NCI-H524 (cell line): ENCODE results near the gene BCL3.
"Not testable (repeated sequence)": the region's sequence is repeated elsewhere in the genome, so short reads cannot be mapped to it uniquely, and the experiment has no call there.

Experiments used
- DNase-seq, 2 experiments: peaks; one replicate each; lab custom pipeline; 2025; lab: John Stamatoyannopoulos, UW

BCL3 gene

GRCh38 chr19:44759083-44759804 lies 10.7 kb downstream of the BCL3 start:
- no peak for DNase-seq

GRCh38 chr19:44762038-44762437 lies 13.5 kb downstream of the BCL3 start:
- DNase-seq, result no peak

GRCh38 chr19:44765033-44765948 lies 16.8 kb downstream of the BCL3 start:
- no peak for DNase-seq

GRCh38 chr19:44765949-44766335 lies 17.4 kb downstream of the BCL3 start:
- DNase-seq, result no peak

GRCh38 chr19:44767295-44768180 lies 19.0 kb downstream of the BCL3 start:
- no peak for DNase-seq

- peak; percentile 64 to 86 for DNase-seq
Measured at GRCh38 chr19:44770550-44771257, 22.2 kb downstream of the BCL3 start.

GRCh38 chr19:44772144-44772543 lies 23.6 kb downstream of the BCL3 start:
- DNase-seq, result not testable (repeated sequence)

- DNase-seq, result no peak
Measured at GRCh38 chr19:44772959-44773358, 24.5 kb downstream of the BCL3 start.

- no peak for DNase-seq
Measured at GRCh38 chr19:44775676-44776240, 27.2 kb downstream of the BCL3 start.

- no peak for DNase-seq
Measured at GRCh38 chr19:44776402-44777096, 28.0 kb downstream of the BCL3 start.

- peak in 1 of 2 experiments; percentile 28 for DNase-seq
Measured at GRCh38 chr19:44777715-44778347, 29.3 kb downstream of the BCL3 start, which contains the start of gene CBLC. CBLC (plus strand) TSS chr19:44777890; CDS start chr19:44777932, 42 bp downstream.

- DNase-seq, result no peak
Measured at GRCh38 chr19:44779150-44779549, 30.6 kb downstream of the BCL3 start.

- DNase-seq, result not testable (repeated sequence)
Measured at GRCh38 chr19:44781694-44782093, 33.2 kb downstream of the BCL3 start.

- peak in 1 of 2 experiments; percentile 24 for DNase-seq
Measured at GRCh38 chr19:44782729-44783128, 34.2 kb downstream of the BCL3 start.

- no peak for DNase-seq
Measured at GRCh38 chr19:44783545-44783944, 35.0 kb downstream of the BCL3 start.

GRCh38 chr19:44785271-44785670 lies 36.8 kb downstream of the BCL3 start:
- DNase-seq, result no peak

GRCh38 chr19:44785993-44786392 lies 37.5 kb downstream of the BCL3 start:
- no peak for DNase-seq

- DNase-seq, result no peak
Measured at GRCh38 chr19:44788971-44789370, 40.5 kb downstream of the BCL3 start.

- no peak for DNase-seq
Measured at GRCh38 chr19:44789943-44790483, 41.5 kb downstream of the BCL3 start.

- DNase-seq, result no peak
Measured at GRCh38 chr19:44792281-44792680, 43.8 kb downstream of the BCL3 start.
